ENCODE measurements around the gene DMRT1. TPM values are rescaled to one million over a fixed set of nuclear protein-coding genes. Genes with fewer than 3 reads are reported as not detected.

Gene DMRT1
- total RNA-seq, 1 experiment from 2014 or later = 0.47 TPM

DNA sequence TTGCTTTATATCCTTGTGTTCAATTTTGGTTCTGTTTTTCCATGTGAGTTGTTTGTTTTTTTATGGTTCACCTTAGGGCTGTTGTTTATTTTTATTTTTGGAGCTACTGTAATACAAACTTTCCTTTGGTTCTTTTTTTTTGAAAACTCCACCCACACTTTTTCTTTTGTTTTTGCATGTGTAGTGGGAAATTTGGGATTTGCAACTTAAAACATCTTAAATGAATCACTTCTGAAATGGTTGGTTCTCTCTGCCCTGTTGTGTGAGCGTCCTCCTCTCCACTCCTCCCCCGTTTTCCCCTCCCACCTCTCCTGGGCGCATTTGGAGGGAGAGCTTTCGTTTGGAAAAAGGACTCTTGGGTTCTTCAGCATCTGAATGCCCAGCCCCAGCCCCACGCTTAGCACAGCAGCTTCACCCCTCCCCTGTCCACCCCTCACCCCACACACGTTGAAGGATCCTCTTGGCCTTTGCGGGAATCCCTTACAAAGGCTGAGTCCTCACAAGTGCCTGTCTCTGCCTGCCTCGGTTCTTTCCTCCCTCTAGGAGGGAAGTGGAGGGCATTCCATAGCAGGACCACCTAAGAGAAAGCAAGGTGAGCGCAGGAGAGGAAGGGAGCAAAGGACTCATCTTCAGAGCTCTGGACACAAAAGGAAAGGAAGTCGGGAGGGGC, 67.2 kb downstream of the DMRT1 start:
- intact Hi-C loops (cut with micrococcal nuclease) = no loop called here
- H3K9ac ChIP-seq (ENCODE audit: low read length) = no peak overlapping the region

More for the DNA sequence above, 67.2 kb downstream of the DMRT1 start:
- Histone ChIP-seq H3K9me3 (ENCODE audit: control insufficient read depth in 1 of 2, insufficient read depth in 1 of 2, low read depth in 1 of 2, low read length in 2 of 2) (no peaks in the 10 kb centered on the region), H3K4me1 (ENCODE audit: control insufficient read depth in 1 of 2, insufficient read depth in 2 of 2, low read length in 2 of 2) (no peaks in the 10 kb centered on the region), H3K27me3 (ENCODE audit: insufficient read depth, low read length) (peaks cover 28% of the 10 kb centered on the region; the same call in 1 of the 2 replicates), H3K9me2 (ENCODE audit: insufficient read depth) (no peaks in the 10 kb centered on the region), H3K4me3 (replicated peaks in 1 of 2; ENCODE audit: low read depth in 1 of 2, low read length in 2 of 2) (no peak overlapping the region), H3K4me2 (ENCODE audit: low read length) (no peak overlapping the region), H3K79me2 (ENCODE audit: insufficient read depth, low read length) (no peaks in the 10 kb centered on the region), H3K27ac (ENCODE audit: low read depth, low read length) (no peak overlapping the region), H4K20me1 (ENCODE audit: insufficient read depth) (no peaks in the 10 kb centered on the region), H3K36me3 (ENCODE audit: control insufficient read depth in 1 of 2, insufficient read depth in 2 of 2, low read length in 2 of 2) (no peaks in the 10 kb centered on the region), H2AFZ (ENCODE audit: low read depth, low read length, poor library complexity, severe bottlenecking) (no peak overlapping the region)
- ChIA-PET POLR2A (interaction anchor here (1.0 kb wide), 1 partner anchor 13 kb away, joined by 3 read pairs; no protein-coding TSS in a partner anchor), RAD21 (ENCODE audit: low non-redundant PET in 1 of 2, low total read pairs in 2 of 2, uncharacterized antibody in 2 of 2, unreplicated experiment in 2 of 2) (no interaction called here), CTCF (no interaction called here)
- no peak for ATAC-seq
- BruUV-seq (replicated peaks) = no TSS peak
- no peak for TF ChIP-seq ZFX (IDR thresholded peaks at IDR 0.05)
- TF ChIP-seq YY1 (IDR thresholded peaks at IDR 0.05; ENCODE audit: extremely low read depth, insufficient replicate concordance, low read depth, low read length) = no peak
- no peak for TF ChIP-seq EZH2phosphoT487 (IDR thresholded peaks at IDR 0.05; ENCODE audit: borderline replicate concordance)
- TF ChIP-seq RAD21 (IDR thresholded peaks at IDR 0.05; ENCODE audit: low read depth) = no peak
- TF ChIP-seq, protein P1, sequence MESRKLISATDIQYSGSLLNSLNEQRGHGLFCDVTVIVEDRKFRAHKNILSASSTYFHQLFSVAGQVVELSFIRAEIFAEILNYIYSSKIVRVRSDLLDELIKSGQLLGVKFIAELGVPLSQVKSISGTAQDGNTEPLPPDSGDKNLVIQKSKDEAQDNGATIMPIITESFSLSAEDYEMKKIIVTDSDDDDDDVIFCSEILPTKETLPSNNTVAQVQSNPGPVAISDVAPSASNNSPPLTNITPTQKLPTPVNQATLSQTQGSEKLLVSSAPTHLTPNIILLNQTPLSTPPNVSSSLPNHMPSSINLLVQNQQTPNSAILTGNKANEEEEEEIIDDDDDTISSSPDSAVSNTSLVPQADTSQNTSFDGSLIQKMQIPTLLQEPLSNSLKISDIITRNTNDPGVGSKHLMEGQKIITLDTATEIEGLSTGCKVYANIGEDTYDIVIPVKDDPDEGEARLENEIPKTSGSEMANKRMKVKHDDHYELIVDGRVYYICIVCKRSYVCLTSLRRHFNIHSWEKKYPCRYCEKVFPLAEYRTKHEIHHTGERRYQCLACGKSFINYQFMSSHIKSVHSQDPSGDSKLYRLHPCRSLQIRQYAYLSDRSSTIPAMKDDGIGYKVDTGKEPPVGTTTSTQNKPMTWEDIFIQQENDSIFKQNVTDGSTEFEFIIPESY (IDR thresholded peaks at IDR 0.05; ENCODE audit: extremely low read depth, insufficient replicate concordance, low read length) = no peak
- no peak for TF ChIP-seq SRF (IDR thresholded peaks at IDR 0.05; ENCODE audit: low read depth)
- TF ChIP-seq, protein P2, sequence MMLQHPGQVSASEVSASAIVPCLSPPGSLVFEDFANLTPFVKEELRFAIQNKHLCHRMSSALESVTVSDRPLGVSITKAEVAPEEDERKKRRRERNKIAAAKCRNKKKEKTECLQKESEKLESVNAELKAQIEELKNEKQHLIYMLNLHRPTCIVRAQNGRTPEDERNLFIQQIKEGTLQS (IDR thresholded peaks at IDR 0.05) = no peak
- TF ChIP-seq, protein P3, sequence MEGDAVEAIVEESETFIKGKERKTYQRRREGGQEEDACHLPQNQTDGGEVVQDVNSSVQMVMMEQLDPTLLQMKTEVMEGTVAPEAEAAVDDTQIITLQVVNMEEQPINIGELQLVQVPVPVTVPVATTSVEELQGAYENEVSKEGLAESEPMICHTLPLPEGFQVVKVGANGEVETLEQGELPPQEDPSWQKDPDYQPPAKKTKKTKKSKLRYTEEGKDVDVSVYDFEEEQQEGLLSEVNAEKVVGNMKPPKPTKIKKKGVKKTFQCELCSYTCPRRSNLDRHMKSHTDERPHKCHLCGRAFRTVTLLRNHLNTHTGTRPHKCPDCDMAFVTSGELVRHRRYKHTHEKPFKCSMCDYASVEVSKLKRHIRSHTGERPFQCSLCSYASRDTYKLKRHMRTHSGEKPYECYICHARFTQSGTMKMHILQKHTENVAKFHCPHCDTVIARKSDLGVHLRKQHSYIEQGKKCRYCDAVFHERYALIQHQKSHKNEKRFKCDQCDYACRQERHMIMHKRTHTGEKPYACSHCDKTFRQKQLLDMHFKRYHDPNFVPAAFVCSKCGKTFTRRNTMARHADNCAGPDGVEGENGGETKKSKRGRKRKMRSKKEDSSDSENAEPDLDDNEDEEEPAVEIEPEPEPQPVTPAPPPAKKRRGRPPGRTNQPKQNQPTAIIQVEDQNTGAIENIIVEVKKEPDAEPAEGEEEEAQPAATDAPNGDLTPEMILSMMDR (IDR thresholded peaks at IDR 0.05 in 2 of 3, conservative IDR thresholded peaks at IDR 0.05 in 1 of 3; ENCODE audit: borderline replicate concordance in 1 of 3, insufficient read depth in 1 of 3, low read depth in 2 of 3, low read length in 2 of 3) = no peak
- no peak for TF ChIP-seq SIN3A (IDR thresholded peaks at IDR 0.05; ENCODE audit: low read depth)
- TF ChIP-seq, protein P4, sequence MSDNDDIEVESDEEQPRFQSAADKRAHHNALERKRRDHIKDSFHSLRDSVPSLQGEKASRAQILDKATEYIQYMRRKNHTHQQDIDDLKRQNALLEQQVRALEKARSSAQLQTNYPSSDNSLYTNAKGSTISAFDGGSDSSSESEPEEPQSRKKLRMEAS (IDR thresholded peaks at IDR 0.05) = no peak
- no peak for TF ChIP-seq ELF1 (IDR thresholded peaks at IDR 0.05; ENCODE audit: borderline replicate concordance, low read depth)
- TF ChIP-seq CBX3 (IDR thresholded peaks at IDR 0.05; ENCODE audit: low read depth) = no peak
- no peak for TF ChIP-seq POLR2AphosphoS5 (IDR thresholded peaks at IDR 0.05; ENCODE audit: low read depth, low read length)
- no peak for TF ChIP-seq EZH2 (IDR thresholded peaks at IDR 0.05)
- no peak for TF ChIP-seq CEBPB (IDR thresholded peaks at IDR 0.05; ENCODE audit: low read depth)
- TF ChIP-seq SP1 (IDR thresholded peaks at IDR 0.05; ENCODE audit: low read depth) = no peak
- no peak for TF ChIP-seq FOSL1 (IDR thresholded peaks at IDR 0.05; ENCODE audit: low read depth)
- TF ChIP-seq TCF7L2 (IDR thresholded peaks at IDR 0.05; ENCODE audit: borderline replicate concordance, extremely low read depth, insufficient read depth, insufficient read length) = no peak
- TF ChIP-seq JUND (IDR thresholded peaks at IDR 0.05) = no peak
- DNase-seq (ENCODE audit: low read depth, low spot score) = no peak
